ENCODE data around the gene PGLYRP2.

- no peak for TF ChIP-seq PBX3 (CRISPR knock-in tag; IDR thresholded peaks at IDR 0.05; ENCODE audit: borderline replicate concordance)
- no peak for TF ChIP-seq ZFP1 (CRISPR knock-in tag; IDR thresholded peaks at IDR 0.05)
- TF ChIP-seq CTCF (CRISPR knock-in tag; IDR thresholded peaks at IDR 0.05) = no peak
- no peak for TF ChIP-seq MTA3 (CRISPR knock-in tag; IDR thresholded peaks at IDR 0.05)
- TF ChIP-seq BRCA1 (CRISPR knock-in tag; IDR thresholded peaks at IDR 0.05) = no peak
Measured at GRCh38 chr19:15495151-15495550, 15.8 kb upstream of the PGLYRP2 start.
